AG10803 (cell line): ENCODE data around the gene SNX25.

Source experiments
- DNase-seq: peaks from one replicate; pipeline ENCODE4 v3.0.0; 2010; ENCODE audit warnings: low read depth
- H3K4me3 ChIP-seq: 2 replicates; pipeline ENCODE4 v1.5.1; 2011; ENCODE audit warnings: mild to moderate bottlenecking, low read length, control low read depth
- TF ChIP-seq, protein P1 (sequence below): conservative IDR thresholded peaks from 2 replicates; pipeline ENCODE4 v1.5.1; 2011; ENCODE audit warnings: mild to moderate bottlenecking, low read length, control low read depth, inconsistent platforms

SNX25 gene

DNA sequence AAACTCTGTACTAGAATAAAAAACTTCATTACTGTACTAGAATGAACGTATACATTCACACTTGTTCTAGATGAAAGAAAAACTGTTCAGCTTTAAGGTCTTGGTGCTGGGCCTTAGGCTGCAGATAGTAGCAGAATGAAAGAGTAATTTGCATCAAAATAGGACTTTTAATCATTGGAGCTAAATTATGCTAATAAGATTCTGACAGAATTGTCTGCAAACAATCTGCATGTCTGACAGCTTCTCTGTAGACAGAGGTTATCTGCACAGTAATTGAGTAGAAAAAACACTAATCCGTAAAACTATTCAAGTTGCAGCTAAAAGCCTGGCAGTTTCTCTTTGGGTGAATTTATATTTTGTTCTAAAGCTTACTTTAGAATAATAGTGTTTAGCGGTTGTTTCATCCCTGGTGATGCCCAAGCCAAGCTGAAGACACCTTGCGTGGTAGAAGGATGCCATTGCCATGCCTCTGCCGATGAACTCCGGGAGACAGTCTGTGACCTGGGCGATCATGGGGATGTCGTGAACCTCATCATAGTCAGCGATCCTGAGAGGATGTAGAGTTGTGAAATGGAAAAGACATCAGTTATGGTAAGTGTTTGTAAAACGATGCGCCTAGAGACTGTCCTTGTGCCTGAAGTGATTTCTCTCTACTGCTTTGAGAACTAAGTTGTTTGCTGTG lies 161.0 kb downstream of the SNX25 start:
- TF ChIP-seq, protein P1, sequence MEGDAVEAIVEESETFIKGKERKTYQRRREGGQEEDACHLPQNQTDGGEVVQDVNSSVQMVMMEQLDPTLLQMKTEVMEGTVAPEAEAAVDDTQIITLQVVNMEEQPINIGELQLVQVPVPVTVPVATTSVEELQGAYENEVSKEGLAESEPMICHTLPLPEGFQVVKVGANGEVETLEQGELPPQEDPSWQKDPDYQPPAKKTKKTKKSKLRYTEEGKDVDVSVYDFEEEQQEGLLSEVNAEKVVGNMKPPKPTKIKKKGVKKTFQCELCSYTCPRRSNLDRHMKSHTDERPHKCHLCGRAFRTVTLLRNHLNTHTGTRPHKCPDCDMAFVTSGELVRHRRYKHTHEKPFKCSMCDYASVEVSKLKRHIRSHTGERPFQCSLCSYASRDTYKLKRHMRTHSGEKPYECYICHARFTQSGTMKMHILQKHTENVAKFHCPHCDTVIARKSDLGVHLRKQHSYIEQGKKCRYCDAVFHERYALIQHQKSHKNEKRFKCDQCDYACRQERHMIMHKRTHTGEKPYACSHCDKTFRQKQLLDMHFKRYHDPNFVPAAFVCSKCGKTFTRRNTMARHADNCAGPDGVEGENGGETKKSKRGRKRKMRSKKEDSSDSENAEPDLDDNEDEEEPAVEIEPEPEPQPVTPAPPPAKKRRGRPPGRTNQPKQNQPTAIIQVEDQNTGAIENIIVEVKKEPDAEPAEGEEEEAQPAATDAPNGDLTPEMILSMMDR = no peak
- H3K4me3 ChIP-seq = no peak overlapping the region
- no peak for DNase-seq

DNA sequence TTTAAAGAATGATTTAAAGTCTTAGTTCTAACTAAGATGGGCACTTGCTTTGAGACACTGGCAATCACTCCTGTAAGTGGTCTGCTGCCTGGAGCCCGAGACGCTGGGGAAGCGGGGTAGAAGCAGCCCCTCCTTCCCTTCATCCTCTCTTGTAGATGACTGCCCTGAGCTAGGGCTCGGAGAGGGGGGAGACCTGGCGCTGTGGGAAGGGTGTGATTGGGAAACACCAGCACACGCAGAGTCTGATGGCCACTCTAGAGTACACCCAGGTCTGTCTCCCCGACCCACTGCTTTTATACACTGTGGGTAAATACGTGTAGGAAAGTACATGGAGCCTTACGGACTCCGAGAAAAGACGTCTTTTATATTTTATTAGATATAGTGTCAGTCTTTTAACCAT lies 162.3 kb downstream of the SNX25 start:
- H3K4me3 ChIP-seq = no peak overlapping the region
- DNase-seq = no peak
- TF ChIP-seq, protein P1 = no peak

DNA sequence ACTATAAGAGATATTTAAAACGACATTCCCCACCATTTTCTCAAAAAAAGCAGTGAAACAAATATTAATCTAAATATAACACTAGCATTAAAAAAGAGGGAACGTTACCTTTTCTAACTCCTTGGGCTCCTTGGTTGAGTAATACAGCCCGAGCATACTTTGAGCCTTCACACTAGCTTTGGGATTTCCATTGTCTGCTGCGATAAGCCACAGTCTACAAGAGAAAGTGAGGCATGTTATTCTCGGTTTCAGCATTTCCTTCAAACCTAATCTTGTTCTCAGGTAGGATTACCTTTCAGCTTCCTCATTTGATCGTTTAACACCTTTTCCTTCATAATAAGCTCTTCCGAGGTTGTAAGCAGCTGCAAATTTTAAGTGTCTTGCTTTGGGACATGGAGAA lies 164.6 kb downstream of the SNX25 start:
- H3K4me3 ChIP-seq = no peak overlapping the region
- DNase-seq = no peak
- TF ChIP-seq, protein P1 = no peak

DNA sequence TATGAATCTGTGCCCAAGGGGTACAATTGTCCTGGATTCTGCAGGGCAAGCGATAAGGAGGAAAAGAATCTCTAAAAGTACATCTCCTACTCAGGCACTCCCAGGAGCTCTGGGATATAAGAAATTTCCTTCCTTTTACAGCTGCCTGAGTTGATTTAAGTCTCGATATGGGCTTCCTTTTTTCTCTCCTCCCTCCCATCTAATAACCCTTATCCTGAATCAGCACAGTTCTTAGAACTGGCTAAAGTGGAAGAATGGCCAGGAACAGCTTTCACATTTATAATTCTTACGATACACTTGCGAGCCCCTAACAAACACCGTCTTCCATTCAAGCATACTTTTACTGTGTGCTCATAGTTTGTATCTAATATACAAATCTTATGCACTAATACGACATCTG lies 165.2 kb downstream of the SNX25 start:
- TF ChIP-seq, protein P1 = no peak
- no peak for DNase-seq
- H3K4me3 ChIP-seq = no peak overlapping the region

DNA sequence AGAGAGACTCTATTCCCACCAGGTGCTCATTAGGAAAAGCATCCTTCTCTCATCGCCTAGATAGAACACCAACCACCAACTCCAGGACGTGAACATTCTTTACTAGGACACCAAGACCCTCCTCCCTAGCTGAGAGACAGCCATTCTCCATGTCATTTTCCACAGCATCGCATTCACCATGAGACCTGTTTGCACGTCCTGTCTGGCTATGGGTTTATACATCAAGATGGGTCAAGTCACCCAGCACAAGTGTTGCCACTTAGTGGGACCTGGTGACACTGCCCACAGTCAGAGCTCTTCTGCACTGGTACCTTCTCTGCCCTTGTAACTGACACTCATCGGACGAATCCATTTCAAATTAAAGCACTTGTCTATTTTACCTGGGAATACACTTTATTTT lies 168.9 kb downstream of the SNX25 start:
- TF ChIP-seq, protein P1 = no peak
- H3K4me3 ChIP-seq = no peak overlapping the region
- no peak for DNase-seq

DNA sequence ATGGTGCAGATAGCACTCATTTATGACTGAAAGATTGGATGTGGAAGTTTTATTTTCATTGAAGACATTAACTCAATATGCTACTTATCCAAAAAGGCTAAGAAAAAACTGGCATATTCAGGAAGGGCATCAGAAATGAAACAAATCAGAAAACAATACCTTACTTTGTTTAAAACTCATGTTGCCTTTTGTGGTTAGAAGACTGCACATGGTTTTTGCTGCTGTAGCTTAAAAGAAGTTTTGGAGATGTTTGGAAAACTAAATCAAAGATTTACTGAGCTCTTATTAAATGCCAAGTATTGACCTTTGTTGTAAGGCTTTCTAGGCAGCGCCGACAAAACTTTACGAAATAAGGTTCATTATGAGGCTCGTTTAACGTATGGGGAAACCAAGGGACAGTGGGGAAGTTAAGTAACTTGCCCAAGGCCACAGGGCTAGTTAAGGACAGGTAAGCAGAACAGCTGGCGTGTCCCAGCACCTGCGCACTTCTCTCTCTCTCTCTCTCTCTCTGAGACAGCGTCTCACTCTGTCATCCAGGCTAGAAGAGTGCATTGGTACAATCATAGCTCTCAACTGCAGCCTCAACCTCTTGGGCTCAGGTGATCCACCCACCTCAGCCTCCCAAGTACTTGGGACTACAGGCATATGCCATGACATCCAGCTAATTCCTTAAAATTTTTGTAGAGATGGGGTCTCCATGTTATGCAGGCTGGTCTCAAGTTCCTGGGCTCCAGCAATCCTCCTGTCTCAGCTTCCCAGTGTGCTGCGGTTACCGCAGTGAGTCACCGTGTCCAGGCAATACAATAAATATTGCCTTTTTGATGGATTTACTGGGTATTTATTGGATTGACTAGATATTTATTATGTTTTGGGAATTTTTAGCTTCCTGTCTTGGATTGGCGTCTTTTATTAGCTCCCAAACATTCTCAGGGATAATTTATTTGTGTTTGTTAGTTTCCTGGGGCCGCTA lies 170.2 kb downstream of the SNX25 start:
- DNase-seq = no peak
- TF ChIP-seq, protein P1 = no peak

More for the DNA sequence above, 170.2 kb downstream of the SNX25 start:
- no peak overlapping the region for H3K4me3 ChIP-seq
